Glomerular visceral epithelial cell (primary cell): Measurements from ENCODE around the gene HEXB.
"Not testable (repeated sequence)": the region's sequence is repeated elsewhere in the genome, so short reads cannot be mapped to it uniquely, and the experiment has no call there.

Experiments
- DNase-seq: peaks from one replicate; pipeline ENCODE4 v3.0.0-alpha.2; 2016; ENCODE audit errors: extremely low spot score

Gene HEXB

GRCh38 chr5:74738406-74738805 is 53.4 kb downstream of the HEXB start:
- no peak for DNase-seq

- DNase-seq = not testable (repeated sequence)
Observed at GRCh38 chr5:74748742-74749141, 63.7 kb downstream of the HEXB start.

DNA sequence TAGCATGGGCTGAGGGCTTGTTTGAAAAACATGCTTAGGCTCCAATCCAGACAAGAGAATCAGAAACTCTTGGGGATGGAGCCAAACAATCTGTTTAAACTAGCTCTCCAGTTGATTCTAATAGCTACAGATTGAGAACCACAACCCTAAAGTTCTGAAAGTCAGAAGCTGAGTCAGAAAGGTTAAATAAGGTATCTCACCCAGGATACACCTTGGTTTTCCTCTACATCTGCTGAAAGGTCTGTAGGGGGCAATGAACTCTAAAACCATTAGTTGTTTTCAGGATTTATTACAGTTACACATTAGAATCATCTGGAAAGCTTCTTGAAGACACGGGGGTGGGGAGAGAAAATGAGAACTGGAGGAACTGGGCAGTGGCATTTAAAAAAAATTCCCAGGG is 76.2 kb downstream of the HEXB start:
- DNase-seq = peak; percentile 54

GRCh38 chr5:74762599-74762998 is 77.6 kb downstream of the HEXB start:
- DNase-seq = peak; percentile 93

- no peak for DNase-seq
Observed at GRCh38 chr5:74763504-74763903, 78.5 kb downstream of the HEXB start.

DNA sequence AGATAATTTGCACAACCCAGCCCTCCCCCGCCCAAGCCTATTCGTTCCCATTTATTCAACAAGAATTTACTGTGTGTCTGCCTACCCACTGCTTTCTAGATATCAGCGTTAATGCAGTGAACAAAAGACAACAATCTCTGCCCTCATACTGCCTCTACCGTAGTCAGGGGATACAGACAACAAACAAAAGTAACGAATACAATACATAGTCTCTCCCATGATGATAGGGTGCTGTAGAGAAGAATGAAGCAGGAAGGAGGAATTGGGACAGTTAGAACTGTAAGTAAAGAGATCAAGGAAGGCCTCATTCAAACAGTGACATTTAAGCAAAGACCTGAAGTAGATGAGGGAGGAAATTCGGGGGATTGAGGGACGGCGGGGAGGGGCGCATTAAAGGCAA is 80.2 kb downstream of the HEXB start:
- peak; percentile 23 for DNase-seq

GRCh38 chr5:74765929-74766328 is 80.9 kb downstream of the HEXB start:
- no peak for DNase-seq

GRCh38 chr5:74766418-74766848 is 81.4 kb downstream of the HEXB start:
- peak; percentile 30 for DNase-seq

- DNase-seq = peak; percentile 94
Observed at GRCh38 chr5:74766849-74767578, 82.0 kb downstream of the HEXB start, which contains the start of the genes GFM2 and NSA2. Gene GFM2 (minus strand): TSS chr5:74767117. CDS start chr5:74763742, 3,375 bp downstream. Gene NSA2 (plus strand): TSS chr5:74767249. CDS start chr5:74767361, 112 bp downstream.

DNA sequence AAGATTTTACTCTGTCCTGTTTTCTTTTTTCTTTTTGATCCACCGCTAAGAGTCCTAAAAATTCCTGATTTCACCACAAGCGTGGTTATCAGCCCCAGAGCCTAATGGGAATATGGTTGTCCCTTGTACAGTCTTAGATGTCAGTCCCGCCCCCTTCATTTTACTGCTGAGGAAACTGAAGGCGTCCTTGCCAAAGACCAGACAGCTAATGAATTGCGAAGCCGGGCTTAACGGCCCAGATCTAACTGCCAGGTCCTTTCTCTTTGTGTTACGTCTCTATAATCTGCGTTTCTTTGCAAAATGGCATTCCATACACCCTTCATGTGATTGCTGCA is 82.5 kb downstream of the HEXB start:
- peak; percentile 41 for DNase-seq
